HuH-7.5 (cell line): ENCODE results near the gene INTU.
"Not testable (repeated sequence)": the region's sequence is repeated elsewhere in the genome, so short reads cannot be mapped to it uniquely, and the experiment has no call there.

ENCODE experiments used
- DNase-seq: peaks from one replicate; pipeline ENCODE4 v3.0.0; 2011; ENCODE audit warnings: low spot score

Gene INTU

DNA sequence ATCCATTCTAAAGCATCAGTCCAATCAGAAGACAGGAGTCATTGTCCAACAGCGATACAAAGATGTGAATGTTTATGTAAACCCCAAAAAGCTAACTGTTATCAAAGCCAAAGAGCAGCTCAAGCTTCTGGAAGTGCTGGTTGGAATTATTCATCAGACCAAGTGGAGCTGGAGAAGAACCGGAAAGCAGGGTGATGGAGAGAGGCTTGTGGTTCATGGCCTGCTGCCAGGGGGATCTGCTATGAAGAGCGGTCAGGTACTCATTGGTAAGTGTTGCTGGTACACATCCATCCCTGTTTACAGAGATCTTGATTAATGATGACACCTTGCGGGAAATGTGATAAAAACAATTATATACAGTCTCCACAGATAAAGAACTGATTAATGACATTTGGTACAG lies 11.0 kb downstream of the INTU start:
- DNase-seq: no peak

DNA sequence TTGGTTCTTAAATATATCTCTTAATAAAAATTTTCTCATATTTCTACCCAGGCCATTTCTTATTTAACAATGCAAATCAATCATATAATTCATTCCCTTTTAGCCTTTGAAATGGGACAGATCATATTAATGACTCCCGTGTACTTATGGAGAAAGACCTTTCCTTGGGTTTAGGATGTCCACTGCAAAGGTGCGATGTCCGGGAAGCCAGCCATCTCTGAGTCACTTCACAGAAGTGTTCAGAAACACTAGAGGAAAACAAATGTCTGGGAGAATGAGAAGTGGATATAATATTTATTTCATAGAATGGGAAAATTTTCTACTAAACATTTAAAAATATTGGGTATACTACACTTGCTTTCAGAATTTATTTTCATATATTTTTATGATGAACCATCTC lies 15.3 kb downstream of the INTU start:
- DNase-seq: no peak

DNA sequence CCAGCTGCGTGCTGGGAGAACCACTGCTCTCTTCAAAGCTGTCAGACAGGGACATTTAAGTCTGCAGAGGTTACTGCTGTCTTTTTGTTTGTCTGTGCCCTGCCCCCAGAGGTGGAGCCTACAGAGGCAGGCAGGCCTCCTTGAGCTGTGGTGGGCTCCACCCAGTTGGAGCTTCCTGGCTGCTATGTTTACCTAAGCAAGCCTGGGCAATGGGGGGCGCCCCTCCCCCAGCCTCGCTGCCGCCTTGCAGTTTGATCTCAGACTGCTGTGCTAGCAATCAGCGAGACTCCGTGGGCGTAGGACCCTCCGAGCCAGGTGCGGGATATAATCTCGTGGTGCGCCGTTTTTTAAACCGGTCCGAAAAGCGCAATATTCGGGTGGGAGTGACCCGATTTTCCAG lies 22.8 kb downstream of the INTU start:
- DNase-seq: not testable (repeated sequence)

DNA sequence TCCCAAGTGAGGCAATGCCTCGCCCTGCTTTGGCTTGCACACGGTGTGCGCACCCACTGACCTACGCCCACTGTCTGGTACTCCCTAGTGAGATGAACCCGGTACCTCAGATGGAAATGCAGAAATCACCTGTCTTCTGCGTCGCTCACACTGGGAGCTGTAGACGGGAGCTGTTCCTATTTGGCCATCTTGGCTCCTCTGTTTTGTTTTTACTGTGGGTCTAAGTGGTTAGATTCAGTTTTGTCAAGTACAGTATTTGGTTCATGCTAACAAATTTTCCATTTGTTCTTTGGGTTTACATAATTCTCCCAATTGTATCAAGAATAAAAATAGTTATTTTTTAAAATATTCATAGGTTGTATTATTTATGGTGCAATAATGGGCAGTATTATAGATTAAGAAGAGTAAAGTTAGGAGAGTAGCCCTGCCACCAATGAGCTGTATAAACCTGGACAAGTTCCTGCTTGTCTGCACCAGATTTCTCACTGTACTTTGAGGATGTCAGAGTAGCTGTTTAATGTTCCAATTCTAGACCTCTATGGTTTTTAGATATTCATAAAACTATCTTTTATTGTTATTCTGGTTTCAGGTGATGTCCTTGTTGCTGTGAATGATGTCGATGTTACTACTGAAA lies 23.4 kb downstream of the INTU start:
- DNase-seq: no peak

DNA sequence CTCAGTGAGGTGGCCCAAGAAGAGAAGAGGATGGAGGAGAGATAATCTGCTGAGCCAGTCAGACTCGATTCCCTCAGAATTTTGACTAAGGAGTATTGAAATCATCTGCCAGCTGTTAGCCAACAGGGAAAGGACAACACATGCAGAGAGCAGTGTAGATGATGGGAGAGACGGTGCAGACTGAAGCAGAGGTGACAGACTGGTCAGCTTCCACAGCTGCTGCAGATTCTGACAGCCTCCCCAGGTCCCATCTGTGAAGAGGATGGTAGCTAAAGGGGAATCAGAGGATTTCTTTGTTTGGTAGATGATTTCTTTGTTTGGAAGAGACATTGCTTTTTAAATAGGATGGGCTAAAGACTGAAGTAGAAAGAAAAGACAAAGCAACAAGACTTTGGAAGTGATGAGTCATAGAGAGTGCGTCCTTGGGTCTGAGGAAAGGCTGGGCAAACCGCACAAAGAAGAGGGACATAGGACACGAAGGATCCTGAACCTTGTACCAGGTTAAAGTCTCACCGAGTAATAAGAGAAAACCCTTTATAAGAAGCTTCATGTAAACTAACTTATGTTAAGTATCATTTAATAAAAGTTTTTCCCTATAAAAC lies 27.6 kb downstream of the INTU start:
- no peak for DNase-seq

DNA sequence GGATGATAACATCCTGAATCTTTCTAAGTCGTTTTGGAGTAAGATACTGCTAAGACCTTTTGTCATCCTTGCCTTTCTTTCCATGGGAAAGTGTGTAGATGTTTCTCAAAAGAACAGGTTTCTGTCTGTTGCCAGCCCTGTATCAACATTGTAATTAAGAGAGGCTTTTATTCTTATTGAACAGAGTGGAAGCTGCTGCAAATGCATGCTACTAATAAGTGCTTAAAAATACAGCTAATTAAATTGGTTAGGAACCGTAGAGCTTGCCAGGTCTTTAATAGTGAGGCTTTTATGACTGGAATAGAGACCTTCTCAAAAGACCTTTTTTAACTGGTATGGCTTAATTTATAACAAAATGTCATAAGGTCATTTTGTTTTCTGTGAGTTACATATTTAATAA lies 34.4 kb downstream of the INTU start:
- no peak for DNase-seq

DNA sequence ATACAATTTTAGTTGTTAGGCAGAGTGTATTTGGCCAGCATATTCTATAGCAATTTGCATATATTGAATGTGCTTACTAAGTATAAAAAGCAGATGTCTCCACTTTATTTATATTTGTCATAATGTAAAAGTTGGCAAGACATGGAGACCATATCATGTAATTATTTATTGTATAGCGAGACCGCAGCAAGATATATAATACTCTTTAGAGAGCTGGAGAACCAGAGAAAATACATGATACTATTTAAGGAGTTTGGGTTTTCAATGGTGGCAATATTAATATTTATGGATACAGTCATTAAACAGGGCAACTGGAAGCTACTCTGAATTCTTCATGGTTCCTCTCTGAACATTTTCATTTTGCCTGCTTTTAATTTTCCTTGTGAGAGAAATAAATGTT lies 35.0 kb downstream of the INTU start:
- no peak for DNase-seq

DNA sequence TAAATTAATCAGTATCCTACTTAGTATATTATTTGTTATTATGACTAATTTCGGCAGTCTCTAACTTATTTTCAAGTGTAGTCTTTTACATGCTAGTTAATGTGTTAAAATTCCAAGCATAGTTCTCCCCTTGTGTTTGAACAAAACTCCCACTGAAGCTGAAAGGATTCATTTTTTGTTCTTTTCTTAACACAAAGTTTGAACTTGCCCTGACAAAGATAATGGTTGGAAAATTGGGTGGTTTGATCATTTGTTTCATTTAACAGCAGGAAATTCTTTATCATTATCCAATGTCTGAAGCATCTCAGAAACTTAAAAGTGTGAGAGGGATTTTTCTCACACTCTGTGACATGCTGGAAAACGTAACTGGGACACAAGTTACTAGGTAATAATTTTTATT lies 36.0 kb downstream of the INTU start:
- no peak for DNase-seq

DNA sequence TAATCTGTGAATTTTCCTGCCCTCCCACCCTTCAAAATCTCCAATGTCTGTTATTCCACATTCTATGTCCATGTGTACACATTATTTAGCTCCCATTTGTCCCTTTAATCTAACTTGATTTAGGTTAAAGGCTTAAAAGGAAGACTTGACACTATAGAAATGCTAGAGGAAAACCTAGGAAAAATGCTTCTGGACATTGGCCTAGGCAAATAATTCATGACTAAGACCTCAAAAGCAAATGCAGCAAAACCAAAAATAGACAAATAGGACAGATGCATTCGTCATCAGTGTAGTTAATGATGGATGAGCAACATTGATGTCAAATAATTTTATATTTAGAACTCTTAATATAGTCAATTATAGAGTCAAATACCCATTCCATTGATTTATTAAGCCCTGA lies 36.9 kb downstream of the INTU start:
- DNase-seq: no peak

DNA sequence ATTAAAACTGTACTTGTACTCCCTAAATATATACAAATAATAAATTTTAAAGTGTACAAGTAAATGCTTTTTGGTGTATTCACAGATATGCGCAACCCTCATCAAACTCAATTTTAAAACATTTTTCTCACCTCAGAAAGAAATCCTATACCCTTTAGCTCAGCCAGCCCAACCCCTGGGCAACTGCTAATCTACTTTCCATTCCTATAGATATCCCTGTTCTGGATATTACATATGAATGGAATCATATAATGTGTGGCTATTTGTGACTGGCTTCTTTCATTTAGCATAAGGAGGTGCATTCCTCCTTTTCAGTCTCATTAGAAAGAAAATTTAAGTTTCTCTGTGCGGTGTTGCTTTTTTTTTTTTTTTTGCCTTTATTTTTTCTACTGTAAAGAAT lies 39.4 kb downstream of the INTU start:
- no peak for DNase-seq

DNA sequence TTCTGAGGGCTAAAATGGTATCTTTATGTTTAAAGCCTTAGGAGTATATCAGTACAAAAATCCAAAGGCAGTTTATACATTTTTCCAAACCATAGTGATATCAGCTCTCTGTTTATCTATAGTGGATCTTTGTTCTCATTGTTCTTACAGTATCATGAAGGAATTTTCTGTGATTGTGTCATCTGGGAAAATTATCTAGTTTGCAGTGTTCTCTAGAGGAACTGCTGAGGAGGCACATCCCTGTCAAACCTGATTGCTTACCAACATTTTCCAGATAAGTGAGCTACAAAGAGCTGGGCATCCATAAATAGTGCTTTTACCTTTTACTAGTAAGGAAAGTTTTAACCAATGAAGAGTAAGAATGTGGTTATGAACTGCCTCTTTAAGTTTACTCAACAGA lies 52.5 kb downstream of the INTU start:
- no peak for DNase-seq

DNA sequence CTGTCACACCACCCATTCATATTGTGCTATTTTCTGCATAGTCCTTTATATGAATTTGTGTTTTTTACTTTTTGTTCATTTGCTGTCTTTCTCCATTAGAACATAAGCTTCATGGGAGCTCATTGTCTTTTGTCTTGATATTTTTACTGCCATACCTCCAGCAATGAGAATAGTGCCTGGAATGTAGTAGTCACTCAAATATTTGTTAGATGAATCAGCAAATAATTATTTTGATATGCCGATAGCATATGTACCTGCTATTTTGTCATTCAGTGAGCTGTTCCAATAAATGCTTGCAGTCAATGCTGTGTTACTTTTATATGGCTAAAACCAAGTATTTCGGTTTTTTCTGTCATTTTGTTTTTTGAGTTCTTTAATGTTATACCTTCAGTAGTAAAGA lies 53.9 kb downstream of the INTU start:
- no peak for DNase-seq

DNA sequence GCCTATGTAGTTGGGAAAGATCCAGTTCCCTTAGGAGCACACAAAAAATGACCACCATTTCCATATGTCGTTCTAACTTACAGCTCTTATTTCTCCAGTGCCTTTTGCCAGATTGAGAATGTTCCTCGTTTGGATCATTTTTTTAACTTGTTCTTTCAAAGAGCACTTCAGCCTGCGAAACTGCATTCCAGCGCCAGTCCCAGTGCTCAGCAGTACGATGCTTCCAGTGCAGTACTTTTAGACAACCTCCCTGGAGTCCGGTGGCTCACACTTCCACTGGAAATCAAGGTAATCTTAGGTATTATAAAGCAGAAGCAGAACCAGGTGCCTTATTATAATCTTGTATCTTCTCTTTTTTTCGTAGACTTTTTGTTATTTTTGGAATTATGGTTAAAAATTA lies 54.8 kb downstream of the INTU start:
- no peak for DNase-seq

DNA sequence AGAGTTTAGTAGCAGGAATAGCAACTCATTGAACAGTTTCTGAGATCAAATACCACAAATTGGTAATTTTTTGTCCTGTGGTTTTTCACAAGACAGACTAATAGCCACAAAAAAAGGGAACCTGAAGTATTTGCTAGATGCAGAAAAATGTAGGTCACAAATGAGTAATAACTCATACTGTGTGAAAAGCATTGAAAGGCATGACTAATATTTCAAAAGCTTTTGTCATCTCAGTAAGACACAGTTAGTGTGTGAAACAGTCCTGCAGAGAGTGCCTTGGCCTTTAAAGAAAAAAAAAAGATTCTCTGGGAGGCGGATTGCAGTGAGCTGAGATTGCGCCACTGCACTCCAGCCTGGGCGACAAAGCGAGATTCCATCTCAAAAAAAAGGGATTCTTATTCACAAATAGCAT lies 66.0 kb downstream of the INTU start:
- no peak for DNase-seq

DNA sequence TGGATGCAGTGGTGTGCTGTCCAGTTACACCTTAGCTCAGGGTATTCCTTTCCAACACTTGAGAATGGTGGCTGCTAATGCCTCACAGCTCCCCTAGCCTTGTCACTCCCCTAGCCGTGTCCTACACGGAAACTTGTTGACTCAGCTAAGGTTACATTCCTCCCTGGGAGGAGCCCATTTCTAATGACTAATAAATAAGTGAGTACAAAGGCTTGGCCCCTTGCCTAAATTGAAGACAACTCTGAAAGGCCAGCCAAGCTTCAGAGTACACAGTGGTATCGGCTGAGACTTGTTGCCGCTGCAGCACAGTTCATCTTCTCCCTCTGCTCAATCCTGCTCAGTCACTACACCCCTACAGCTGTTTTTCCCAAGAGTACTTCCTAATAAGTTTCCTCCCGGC lies 76.2 kb downstream of the INTU start:
- DNase-seq: no peak

DNA sequence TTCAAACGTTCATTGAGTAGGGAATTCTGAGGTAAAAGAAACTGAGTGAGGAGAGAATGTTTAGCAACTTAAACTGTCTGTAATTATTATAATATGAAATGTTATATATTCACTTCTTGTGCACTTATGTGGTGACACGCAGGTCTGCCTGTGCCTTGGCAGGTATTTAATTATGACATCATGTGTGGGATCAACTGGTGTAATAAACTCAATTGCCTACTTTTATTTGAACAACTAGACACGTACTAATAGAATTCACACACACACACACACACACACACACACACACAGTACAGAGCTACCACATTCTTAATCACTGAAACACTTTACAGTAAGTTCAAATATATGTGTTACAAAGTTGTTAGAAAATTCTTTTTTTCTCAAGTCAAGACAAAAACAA lies 76.7 kb downstream of the INTU start:
- no peak for DNase-seq

DNA sequence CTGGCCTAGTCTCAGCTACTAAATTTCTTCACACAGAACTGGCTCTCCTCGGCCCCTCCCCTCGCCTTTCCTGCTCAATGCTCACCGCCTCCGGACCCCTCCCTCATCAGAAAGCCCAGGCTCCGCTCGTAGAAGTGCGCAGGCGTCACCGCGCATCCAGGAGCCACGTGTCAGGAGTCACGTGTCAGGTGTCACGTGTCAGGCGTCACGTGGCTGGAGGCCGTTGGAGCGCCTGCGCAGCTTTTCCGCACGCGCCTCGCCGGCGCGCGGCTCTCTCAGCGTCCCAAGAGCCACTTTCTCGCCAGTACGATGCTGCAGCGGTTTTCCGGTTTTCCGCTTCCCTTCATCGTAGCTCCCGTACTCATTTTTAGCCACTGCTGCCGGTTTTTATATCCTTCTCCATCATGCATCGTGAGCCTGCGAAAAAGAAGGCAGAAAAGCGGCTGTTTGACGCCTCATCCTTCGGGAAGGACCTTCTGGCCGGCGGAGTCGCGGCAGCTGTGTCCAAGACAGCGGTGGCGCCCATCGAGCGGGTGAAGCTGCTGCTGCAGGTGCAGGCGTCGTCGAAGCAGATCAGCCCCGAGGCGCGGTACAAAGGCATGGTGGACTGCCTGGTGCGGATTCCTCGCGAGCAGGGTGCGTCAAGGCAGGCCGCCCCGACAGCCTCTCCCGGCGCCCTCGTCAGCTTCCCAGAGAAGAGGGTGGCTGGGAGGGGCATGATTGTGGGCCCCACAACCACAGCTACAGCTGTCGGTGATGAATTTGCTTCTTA lies 97.6 kb downstream of the INTU start, which contains the start of gene SLC25A31:
SLC25A31 (plus strand) TSS at position 259 of the 772 bp plus-strand sequence; CDS start at position 405, 146 bp downstream.
- DNase-seq: no peak

DNA sequence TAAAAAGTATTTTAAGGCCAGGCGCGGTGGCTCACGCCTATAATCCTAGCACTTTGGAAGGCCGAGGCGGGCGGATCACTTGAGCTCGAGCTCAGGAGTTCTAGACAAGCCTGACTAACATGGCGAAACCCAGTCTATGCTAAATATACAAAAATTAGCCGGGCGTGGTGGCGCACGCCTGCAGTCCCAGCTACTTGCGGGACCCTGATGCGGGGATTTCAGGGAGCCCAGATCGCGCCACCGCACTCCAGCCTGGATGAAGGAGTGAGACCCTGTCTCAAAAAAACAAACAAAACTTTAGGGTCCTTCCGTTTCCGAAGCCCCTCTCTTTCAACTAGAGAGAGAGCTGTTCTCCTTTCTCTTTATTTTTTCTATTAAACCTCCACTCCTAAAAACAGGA lies 98.6 kb downstream of the INTU start:
- no peak for DNase-seq

DNA sequence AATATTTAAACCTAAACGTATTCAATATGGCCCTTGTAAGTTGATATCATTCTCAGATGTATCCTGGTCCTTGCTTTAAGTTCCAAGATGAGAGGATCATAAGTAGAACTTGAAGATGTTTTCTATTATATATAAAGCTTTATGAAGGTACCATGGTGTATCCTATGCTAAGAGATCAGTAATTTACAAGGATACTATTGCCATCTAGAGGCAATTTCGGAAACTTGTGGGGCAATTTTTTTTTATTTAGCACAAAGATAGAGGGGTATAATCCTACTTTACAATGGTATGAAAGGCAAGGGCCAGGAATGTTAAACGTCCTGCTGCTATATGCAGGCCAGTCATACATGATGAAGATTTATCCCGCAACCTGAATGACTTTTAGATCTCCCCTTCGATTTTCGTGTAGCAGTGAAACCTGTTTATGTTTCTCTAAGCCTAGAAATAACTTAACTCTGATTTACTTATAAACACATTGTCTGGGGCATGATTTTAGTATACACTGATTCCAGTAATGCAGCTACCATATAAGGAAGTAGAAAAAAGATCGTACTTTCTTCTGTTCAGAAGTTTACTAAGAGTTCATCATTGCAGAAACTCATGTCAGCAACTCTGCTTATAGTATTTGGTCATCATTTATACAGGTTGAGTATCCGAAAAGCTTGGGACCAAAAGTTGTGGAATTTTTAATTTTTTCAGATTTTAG lies 100.0 kb downstream of the INTU start:
- peak; percentile 19 for DNase-seq

DNA sequence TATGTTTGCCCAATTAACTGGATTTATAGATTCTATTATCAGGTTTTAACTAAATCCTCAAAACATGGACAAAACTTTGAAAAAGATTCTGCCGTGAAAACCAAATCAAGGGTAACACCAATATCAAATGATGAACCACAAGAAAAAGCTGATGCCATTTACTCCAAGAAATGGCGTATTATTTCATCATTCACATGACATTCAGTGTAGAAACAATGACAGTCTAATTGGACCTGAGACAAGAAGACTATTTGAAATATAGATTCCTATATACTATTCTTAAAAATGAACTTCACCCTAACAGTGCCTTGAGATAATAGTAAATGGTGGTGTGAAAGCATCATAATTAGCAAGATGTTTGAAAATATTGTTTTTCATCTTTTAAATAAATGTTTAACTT lies 102.2 kb downstream of the INTU start:
- DNase-seq: no peak

DNA sequence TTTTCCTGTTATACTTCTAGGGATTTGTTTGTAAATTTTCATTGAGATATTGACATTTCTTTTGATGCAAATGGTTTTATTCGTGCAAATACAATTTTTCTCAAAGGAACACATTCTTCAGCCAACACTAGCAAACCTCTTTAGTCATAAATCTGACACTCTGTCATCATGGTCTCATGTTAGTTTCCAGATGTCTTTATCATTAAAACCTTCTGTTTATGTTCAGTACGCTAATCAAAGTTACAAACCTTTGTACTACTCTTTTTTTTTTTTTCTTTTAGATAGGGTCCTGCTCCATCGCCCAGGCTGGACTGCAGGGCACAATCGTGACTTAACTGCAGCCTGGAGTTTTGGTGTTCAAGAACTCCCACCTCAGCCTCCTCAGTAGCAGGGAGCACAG lies 104.5 kb downstream of the INTU start:
- no peak for DNase-seq

DNA sequence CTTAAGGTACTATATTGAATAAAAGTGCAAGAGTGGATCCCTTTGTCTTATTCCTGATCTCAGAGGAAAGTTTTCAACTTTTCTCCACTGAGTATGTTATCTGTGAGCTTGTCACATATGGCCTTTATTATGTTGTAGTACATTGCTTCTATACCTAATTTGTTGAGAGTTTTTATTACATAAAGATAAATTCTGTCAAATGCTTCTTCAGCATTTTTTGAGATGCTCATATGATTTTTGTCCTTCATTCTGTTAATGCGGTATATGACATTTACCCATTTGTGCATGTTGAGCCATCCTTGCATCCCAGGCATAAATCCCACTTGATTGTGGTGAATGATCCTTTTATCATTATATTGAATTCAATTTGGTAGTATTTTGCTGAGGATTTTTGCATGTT lies 108.5 kb downstream of the INTU start:
- no peak for DNase-seq

DNA sequence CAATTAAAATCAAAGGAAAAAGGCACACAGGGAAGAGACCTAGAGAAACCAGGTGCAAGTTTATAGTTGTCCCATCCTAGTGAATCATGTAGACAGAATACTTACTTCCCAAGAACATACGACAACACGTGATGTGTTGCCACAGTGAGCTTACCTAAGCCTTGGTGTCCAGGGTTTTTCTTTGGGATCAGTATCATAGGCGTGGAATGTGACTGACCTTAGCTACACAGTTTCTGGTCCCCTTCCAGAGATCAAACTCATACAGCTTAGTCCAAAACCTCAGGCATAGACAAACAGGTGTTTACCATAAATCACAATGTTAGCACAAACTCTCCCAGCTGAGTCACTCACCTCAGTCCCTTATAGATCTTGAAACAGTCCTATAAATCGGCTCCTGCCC lies 115.1 kb downstream of the INTU start:
- no peak for DNase-seq
